Keratinocyte (primary cell): ENCODE measurements around the gene FLNB.

Experiments used
- EZH2 ChIP-seq: IDR thresholded peaks from one replicate; pipeline ENCODE4 v1.6.1; 2012; ENCODE audit warnings: inconsistent platforms, mild to moderate bottlenecking, low read length, moderate library complexity
- TF ChIP-seq, protein P1 (sequence below), 3 experiments: IDR thresholded peaks in 1 of 3; conservative IDR thresholded peaks in 1 of 3; optimal IDR thresholded peaks in 1 of 3; 2 replicates in 2 of 3; 3 replicates in 1 of 3; pipeline versions ENCODE3 to v1.5.1; 2011; ENCODE audit warnings: low read length in 3 of 3, mild to moderate bottlenecking in 3 of 3, moderate library complexity in 2 of 3, control low read depth in 1 of 3, inconsistent platforms in 1 of 3; ENCODE audit not compliant: insufficient read depth in 2 of 3; ENCODE audit errors: extremely low read depth in 1 of 3

DNA sequence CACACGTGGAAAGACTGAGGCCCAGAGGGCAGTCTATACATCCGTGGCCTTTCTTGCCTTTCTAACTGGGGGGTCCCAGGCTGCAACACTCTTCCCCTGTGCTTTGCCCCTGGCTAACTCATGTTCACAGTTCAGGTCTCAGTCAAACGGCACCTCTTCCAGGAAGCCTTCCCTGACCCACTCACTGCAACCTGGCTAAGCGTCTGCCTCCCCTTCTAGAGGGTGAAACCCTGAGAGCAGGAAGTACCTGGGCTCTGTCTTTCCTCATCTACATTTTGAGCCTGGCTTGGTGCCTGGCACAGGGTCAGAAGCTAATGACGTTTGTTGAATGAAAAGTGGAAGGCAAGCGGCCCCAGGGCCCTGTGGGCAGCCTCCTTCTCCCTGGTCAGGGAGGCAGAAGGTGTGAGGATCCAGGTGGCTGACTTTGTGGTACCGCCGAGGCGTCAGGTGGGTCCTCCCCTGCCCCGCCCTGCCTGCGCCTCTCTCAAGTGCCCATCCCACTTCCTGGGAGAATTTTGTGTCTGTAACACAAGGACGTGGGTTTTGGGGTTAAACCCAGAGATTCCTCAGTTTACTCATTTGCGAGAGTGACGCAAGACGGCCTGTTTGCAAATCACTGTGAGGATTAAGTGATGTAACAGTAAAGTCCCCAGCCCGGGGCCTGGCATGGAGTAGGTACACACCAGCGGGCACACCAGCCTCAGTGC lies 170.5 kb downstream of the FLNB start:
- TF ChIP-seq, protein P1, sequence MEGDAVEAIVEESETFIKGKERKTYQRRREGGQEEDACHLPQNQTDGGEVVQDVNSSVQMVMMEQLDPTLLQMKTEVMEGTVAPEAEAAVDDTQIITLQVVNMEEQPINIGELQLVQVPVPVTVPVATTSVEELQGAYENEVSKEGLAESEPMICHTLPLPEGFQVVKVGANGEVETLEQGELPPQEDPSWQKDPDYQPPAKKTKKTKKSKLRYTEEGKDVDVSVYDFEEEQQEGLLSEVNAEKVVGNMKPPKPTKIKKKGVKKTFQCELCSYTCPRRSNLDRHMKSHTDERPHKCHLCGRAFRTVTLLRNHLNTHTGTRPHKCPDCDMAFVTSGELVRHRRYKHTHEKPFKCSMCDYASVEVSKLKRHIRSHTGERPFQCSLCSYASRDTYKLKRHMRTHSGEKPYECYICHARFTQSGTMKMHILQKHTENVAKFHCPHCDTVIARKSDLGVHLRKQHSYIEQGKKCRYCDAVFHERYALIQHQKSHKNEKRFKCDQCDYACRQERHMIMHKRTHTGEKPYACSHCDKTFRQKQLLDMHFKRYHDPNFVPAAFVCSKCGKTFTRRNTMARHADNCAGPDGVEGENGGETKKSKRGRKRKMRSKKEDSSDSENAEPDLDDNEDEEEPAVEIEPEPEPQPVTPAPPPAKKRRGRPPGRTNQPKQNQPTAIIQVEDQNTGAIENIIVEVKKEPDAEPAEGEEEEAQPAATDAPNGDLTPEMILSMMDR (optimal IDR thresholded peaks at IDR 0.05 in 1 of 3, IDR thresholded peaks at IDR 0.05 in 1 of 3, conservative IDR thresholded peaks at IDR 0.05 in 1 of 3; ENCODE audit: extremely low read depth in 1 of 3, insufficient read depth in 2 of 3, low read length in 3 of 3): no peak
- no peak for TF ChIP-seq EZH2
